HepG2 (cell line): Measurements from ENCODE around the gene CLDND2. TPM values are rescaled to one million over a fixed set of nuclear protein-coding genes. Genes with fewer than 3 reads are reported as not detected.

Experiments used
- AHR ChIP-seq: IDR thresholded peaks from 2 replicates; pipeline ENCODE4 v1.6.1; 2018; ENCODE audit warnings: missing genetic modification reagents, missing compliant biosample characterization
- CBX2 ChIP-seq, 2 experiments: fragments of 200-600 bp in 1 of 2; sonication (generic); formaldehyde crosslinking in 1 of 2; IDR thresholded peaks; 2 replicates each; pipeline versions ENCODE4 v1.7.0 to v1.8.1; 2018 to 2022; ENCODE audit warnings: low read depth in 2 of 2, low read length in 1 of 2, mild to moderate bottlenecking in 1 of 2, missing genetic modification reagents in 1 of 2
- DNMT3B ChIP-seq: conservative IDR thresholded peaks from 2 replicates; pipeline ENCODE4 v1.6.1; 2016; ENCODE audit warnings: missing biosample characterization, control low read depth
- E2F5 ChIP-seq: sonication (generic); formaldehyde crosslinking; conservative IDR thresholded peaks from 2 replicates; pipeline ENCODE4 v1.4.0; 2020; ENCODE audit warnings: missing genetic modification reagents
- GATAD2A ChIP-seq: IDR thresholded peaks from 2 replicates; pipeline ENCODE4 v1.6.1; 2016
- HDAC1 ChIP-seq: sonication (generic); formaldehyde crosslinking; IDR thresholded peaks from 2 replicates; pipeline ENCODE4 v1.5.1; 2020; ENCODE audit warnings: mild to moderate bottlenecking, missing genetic modification reagents
- KAT8 ChIP-seq: IDR thresholded peaks from 2 replicates; pipeline ENCODE4 v1.6.1; 2016; ENCODE audit warnings: missing genetic modification reagents, missing compliant biosample characterization
- KDM2A ChIP-seq: sonication (generic); formaldehyde crosslinking; IDR thresholded peaks from 2 replicates; pipeline ENCODE4 v1.4.0; 2020; ENCODE audit warnings: low read depth, missing genetic modification reagents, borderline replicate concordance
- MXI1 ChIP-seq: IDR thresholded peaks from 3 replicates; pipeline ENCODE4 v1.6.1; 2012; ENCODE audit warnings: low read depth, low read length, inconsistent platforms, borderline replicate concordance
- SP1 ChIP-seq, 2 experiments: fragments of 450-650 bp in 1 of 2; sonication (generic) in 1 of 2; formaldehyde crosslinking in 1 of 2; IDR thresholded peaks; 2 replicates each; pipeline versions ENCODE4 v1.4.0 to v1.6.1; 2016 to 2020; ENCODE audit warnings: missing genetic modification reagents in 1 of 2
- SP4 ChIP-seq: sonication (generic); formaldehyde crosslinking; IDR thresholded peaks from 2 replicates; pipeline ENCODE4 v1.8.1; 2023; ENCODE audit warnings: mild to moderate bottlenecking, missing genetic modification reagents
- SPEN ChIP-seq: sonication (generic); formaldehyde crosslinking; IDR thresholded peaks from 2 replicates; pipeline ENCODE4 v1.5.1; 2020; ENCODE audit warnings: low read depth, mild to moderate bottlenecking, missing genetic modification reagents
- TBL1XR1 ChIP-seq: fragments of 150-350 bp; IDR thresholded peaks from 2 replicates; pipeline ENCODE4 v1.6.1; 2014; ENCODE audit warnings: borderline replicate concordance, low read length; ENCODE audit not compliant: partially characterized antibody
- ZFX ChIP-seq: sonication (generic); formaldehyde crosslinking; IDR thresholded peaks from 2 replicates; pipeline ENCODE4 v1.4.0; 2020; ENCODE audit warnings: mild to moderate bottlenecking, low read depth, missing genetic modification reagents, moderate library complexity
- ZNF17 ChIP-seq: sonication (generic); formaldehyde crosslinking; IDR thresholded peaks from 2 replicates; pipeline ENCODE4 v1.5.0; 2020; ENCODE audit warnings: mild to moderate bottlenecking, missing genetic modification reagents
- ZNF746 ChIP-seq: sonication (generic); formaldehyde crosslinking; IDR thresholded peaks from 2 replicates; pipeline ENCODE4 v1.8.0; 2022; ENCODE audit warnings: mild to moderate bottlenecking, missing genetic modification reagents
- polyA plus RNA-seq, 8 experiments: library from polyadenylated mRNA; depleted of rRNA in 3 of 8; stranded (reverse) in 7 of 8; unstranded in 1 of 8; fragments of >200 nt; fragmentation: Illumina TruSeq in 4 of 8; extraction: Trizol in 4 of 8; gene quantifications; 2 replicates each; pipeline versions ENCODE4 v1.2.1 to v1.2.3, GENCODE V29; 2011 to 2016; ENCODE audit warnings: low read depth in 4 of 8, missing spikeins in 1 of 8, mixed read lengths in 1 of 8; ENCODE audit not compliant: insufficient read depth in 1 of 8
- total RNA-seq, 5 experiments: library from RNA; depleted of rRNA; stranded (reverse); fragments of >200 nt; fragmentation: Illumina TruSeq; extraction: Trizol; gene quantifications; 2 replicates each; pipeline ENCODE4 v1.2.3, GENCODE V29; 2016; ENCODE audit warnings: low read depth in 1 of 5
- TF ChIP-seq, protein P1 (sequence below): IDR thresholded peaks from 2 replicates; pipeline ENCODE4 v1.6.1; 2016; ENCODE audit warnings: mild to moderate bottlenecking
- TF ChIP-seq, protein P2 (sequence below): sonication (generic); formaldehyde crosslinking; IDR thresholded peaks from 2 replicates; pipeline ENCODE4 v1.9.0; 2021; ENCODE audit warnings: mild to moderate bottlenecking, missing genetic modification reagents
- TF ChIP-seq, protein P3 (sequence below), 2 experiments: sonication (generic) in 1 of 2; formaldehyde crosslinking in 1 of 2; IDR thresholded peaks; 2 replicates each; pipeline versions ENCODE4 v1.4.0 to v1.6.1; 2018 to 2020; ENCODE audit warnings: missing genetic modification reagents in 2 of 2, borderline replicate concordance in 1 of 2, low read depth in 1 of 2, mild to moderate bottlenecking in 1 of 2, missing biosample characterization in 1 of 2

Gene CLDND2
- total and polyA plus RNA-seq, 2 of the 13 experiments (the other 11 are each of a cell fraction or from before 2014, with no cell fraction given), result 0.84 to 1.8 TPM

DNA sequence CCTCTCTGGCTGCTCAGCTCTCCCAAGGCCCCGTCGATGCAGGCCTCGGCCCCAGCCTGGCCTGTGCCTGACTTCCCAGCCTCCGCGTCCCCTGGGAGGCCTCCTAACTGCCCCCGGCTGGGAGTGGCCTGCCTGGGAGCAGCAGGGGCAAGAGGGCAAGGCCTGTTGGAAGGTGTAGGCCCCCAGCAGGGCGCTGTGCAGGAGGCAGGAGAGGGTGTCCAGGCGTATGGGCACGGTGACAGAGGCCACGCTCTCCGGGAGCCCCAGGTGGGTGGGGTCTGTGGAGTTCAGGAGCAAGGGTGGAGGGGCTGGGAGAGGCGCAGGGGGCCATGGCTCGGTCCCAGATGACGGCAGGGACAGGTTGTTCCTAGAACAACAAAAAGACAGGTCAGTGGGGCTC is 20.3 kb upstream of the CLDND2 start (continued):
- TF ChIP-seq, protein P1, sequence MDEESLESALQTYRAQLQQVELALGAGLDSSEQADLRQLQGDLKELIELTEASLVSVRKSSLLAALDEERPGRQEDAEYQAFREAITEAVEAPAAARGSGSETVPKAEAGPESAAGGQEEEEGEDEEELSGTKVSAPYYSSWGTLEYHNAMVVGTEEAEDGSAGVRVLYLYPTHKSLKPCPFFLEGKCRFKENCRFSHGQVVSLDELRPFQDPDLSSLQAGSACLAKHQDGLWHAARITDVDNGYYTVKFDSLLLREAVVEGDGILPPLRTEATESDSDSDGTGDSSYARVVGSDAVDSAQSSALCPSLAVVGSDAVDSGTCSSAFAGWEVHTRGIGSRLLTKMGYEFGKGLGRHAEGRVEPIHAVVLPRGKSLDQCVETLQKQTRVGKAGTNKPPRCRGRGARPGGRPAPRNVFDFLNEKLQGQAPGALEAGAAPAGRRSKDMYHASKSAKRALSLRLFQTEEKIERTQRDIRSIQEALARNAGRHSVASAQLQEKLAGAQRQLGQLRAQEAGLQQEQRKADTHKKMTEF, result peak; percentile 39; the same call in 1 of the 2 replicates
- no peak; the same call in 1 of the 2 replicates for TF ChIP-seq SP4 (CRISPR knock-in tag)
- TF ChIP-seq DNMT3B (CRISPR knock-in tag), result no peak
- TF ChIP-seq TBL1XR1, result no peak
- peak; percentile 97 for TF ChIP-seq ZFX (CRISPR knock-in tag)
- TF ChIP-seq, protein P2, sequence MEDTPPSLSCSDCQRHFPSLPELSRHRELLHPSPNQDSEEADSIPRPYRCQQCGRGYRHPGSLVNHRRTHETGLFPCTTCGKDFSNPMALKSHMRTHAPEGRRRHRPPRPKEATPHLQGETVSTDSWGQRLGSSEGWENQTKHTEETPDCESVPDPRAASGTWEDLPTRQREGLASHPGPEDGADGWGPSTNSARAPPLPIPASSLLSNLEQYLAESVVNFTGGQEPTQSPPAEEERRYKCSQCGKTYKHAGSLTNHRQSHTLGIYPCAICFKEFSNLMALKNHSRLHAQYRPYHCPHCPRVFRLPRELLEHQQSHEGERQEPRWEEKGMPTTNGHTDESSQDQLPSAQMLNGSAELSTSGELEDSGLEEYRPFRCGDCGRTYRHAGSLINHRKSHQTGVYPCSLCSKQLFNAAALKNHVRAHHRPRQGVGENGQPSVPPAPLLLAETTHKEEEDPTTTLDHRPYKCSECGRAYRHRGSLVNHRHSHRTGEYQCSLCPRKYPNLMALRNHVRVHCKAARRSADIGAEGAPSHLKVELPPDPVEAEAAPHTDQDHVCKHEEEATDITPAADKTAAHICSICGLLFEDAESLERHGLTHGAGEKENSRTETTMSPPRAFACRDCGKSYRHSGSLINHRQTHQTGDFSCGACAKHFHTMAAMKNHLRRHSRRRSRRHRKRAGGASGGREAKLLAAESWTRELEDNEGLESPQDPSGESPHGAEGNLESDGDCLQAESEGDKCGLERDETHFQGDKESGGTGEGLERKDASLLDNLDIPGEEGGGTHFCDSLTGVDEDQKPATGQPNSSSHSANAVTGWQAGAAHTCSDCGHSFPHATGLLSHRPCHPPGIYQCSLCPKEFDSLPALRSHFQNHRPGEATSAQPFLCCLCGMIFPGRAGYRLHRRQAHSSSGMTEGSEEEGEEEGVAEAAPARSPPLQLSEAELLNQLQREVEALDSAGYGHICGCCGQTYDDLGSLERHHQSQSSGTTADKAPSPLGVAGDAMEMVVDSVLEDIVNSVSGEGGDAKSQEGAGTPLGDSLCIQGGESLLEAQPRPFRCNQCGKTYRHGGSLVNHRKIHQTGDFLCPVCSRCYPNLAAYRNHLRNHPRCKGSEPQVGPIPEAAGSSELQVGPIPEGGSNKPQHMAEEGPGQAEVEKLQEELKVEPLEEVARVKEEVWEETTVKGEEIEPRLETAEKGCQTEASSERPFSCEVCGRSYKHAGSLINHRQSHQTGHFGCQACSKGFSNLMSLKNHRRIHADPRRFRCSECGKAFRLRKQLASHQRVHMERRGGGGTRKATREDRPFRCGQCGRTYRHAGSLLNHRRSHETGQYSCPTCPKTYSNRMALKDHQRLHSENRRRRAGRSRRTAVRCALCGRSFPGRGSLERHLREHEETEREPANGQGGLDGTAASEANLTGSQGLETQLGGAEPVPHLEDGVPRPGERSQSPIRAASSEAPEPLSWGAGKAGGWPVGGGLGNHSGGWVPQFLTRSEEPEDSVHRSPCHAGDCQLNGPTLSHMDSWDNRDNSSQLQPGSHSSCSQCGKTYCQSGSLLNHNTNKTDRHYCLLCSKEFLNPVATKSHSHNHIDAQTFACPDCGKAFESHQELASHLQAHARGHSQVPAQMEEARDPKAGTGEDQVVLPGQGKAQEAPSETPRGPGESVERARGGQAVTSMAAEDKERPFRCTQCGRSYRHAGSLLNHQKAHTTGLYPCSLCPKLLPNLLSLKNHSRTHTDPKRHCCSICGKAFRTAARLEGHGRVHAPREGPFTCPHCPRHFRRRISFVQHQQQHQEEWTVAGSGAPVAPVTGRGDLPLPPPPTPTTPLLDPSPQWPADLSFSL (CRISPR knock-in tag), result no peak
- peak; percentile 36; the same call in 1 of the 2 replicates for TF ChIP-seq KAT8 (CRISPR knock-in tag)
- peak; percentile 78; the same call in 1 of the 2 replicates for TF ChIP-seq SPEN (CRISPR knock-in tag)
- TF ChIP-seq, protein P3, sequence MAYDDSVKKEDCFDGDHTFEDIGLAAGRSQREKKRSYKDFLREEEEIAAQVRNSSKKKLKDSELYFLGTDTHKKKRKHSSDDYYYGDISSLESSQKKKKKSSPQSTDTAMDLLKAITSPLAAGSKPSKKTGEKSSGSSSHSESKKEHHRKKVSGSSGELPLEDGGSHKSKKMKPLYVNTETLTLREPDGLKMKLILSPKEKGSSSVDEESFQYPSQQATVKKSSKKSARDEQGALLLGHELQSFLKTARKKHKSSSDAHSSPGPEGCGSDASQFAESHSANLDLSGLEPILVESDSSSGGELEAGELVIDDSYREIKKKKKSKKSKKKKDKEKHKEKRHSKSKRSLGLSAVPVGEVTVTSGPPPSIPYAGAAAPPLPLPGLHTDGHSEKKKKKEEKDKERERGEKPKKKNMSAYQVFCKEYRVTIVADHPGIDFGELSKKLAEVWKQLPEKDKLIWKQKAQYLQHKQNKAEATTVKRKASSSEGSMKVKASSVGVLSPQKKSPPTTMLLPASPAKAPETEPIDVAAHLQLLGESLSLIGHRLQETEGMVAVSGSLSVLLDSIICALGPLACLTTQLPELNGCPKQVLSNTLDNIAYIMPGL (CRISPR knock-in tag; IDR thresholded peaks at IDR 0.05; ENCODE audit: borderline replicate concordance in 1 of 2, low read depth in 1 of 2), result peak; percentile 9 to 29; a peak in 1 of 4 replicates
- TF ChIP-seq ZNF746 (CRISPR knock-in tag), result no peak
- TF ChIP-seq E2F5 (CRISPR knock-in tag), result no peak
- peak; percentile 42; the same call in 1 of the 2 replicates for TF ChIP-seq HDAC1 (CRISPR knock-in tag)
- TF ChIP-seq ZNF17 (CRISPR knock-in tag), result 0 out of 2 replicates have a peak, but pooled peaks have one; percentile 54
- no peak for TF ChIP-seq CBX2 (IDR thresholded peaks at IDR 0.05; ENCODE audit: low read depth, low read length)
- TF ChIP-seq CBX2 (CRISPR knock-in tag; IDR thresholded peaks at IDR 0.05; ENCODE audit: low read depth), result 0 out of 2 replicates have a peak, but pooled peaks have one; percentile 43
- TF ChIP-seq KDM2A (CRISPR knock-in tag), result peak; percentile 55; the same call in 1 of the 2 replicates
- TF ChIP-seq GATAD2A, result peak; percentile 51; the same call in 1 of the 2 replicates
- no peak for TF ChIP-seq SP1 (IDR thresholded peaks at IDR 0.05)
- peak; percentile 33; the same call in 1 of the 2 replicates for TF ChIP-seq SP1 (CRISPR knock-in tag; IDR thresholded peaks at IDR 0.05)
- peak; percentile 68; the same call in 1 of the 2 replicates for TF ChIP-seq AHR (CRISPR knock-in tag)
- 0 out of 3 replicates have a peak, but pooled peaks have one; percentile 24 for TF ChIP-seq MXI1
